Transverse colon (tissue), 4 donors: ENCODE measurements around the gene PAK6. TPM values are rescaled to one million over a fixed set of nuclear protein-coding genes. Genes with fewer than 3 reads are reported as not detected.

Source experiments
- DNase-seq: peaks from one replicate; pipeline ENCODE4 v3.0.0-alpha.2; 2019
- H3K27ac ChIP-seq, 4 donors: fragments of 200-600 bp; sonication (generic); 2 replicates each; pipeline ENCODE4 v1.5.1; 2016 to 2018; ENCODE audit warnings: inconsistent platforms in 4 of 4
- H3K27me3 ChIP-seq: fragments of 200-600 bp; sonication (generic); 2 replicates; pipeline ENCODE4 v1.5.1; 2017; ENCODE audit warnings: inconsistent platforms
- H3K36me3 ChIP-seq, 4 donors: fragments of 200-600 bp; sonication (generic); 2 replicates each; pipeline ENCODE4 v1.5.1; 2017 to 2019; ENCODE audit warnings: inconsistent platforms in 4 of 4
- H3K4me1 ChIP-seq, 4 donors: fragments of 200-600 bp; sonication (generic); 2 replicates each; pipeline ENCODE4 v1.5.1; 2017 to 2020; ENCODE audit warnings: inconsistent platforms in 4 of 4
- H3K4me3 ChIP-seq, 4 donors: fragments of 200-600 bp; sonication (generic); 1 replicate in 1 of 4; 2 replicates in 3 of 4; pipeline versions ENCODE4 v1.5.1 to v1.6.1; 2017 to 2019; ENCODE audit warnings: inconsistent platforms in 4 of 4
- H3K9me3 ChIP-seq, 2 donors: fragments of 200-600 bp; sonication (generic); 2 replicates each; pipeline ENCODE4 v1.5.1; 2017 to 2019; ENCODE audit warnings: inconsistent platforms in 2 of 2
- EP300 ChIP-seq: sonication (generic); formaldehyde crosslinking; IDR thresholded peaks from one replicate; pipeline ENCODE4 v1.6.1; 2017; ENCODE audit warnings: antibody characterized with exemption, low read depth
- POLR2A ChIP-seq: fragments of 450-650 bp; IDR thresholded peaks from one replicate; pipeline ENCODE4 v1.6.1; 2016; ENCODE audit warnings: antibody characterized with exemption, mild to moderate bottlenecking, moderate library complexity
- POLR2AphosphoS5 ChIP-seq, 3 donors: sonication (generic); formaldehyde crosslinking; IDR thresholded peaks; one replicate each; pipeline ENCODE4 v1.6.1; 2016; ENCODE audit warnings: antibody characterized with exemption in 3 of 3
- WGBS, 2 donors: methylation state at CpG; one replicate each; pipeline ENCODE4 v1.1.5; 2018; ENCODE audit warnings: low coverage in 1 of 2; 5-methylcytosine and 5-hydroxymethylcytosine counted together
- in situ Hi-C, 4 donors: fragments of 200-750 bp; cut with MboI; loops; one replicate each; pipeline versions ENCODE4 v1.15.0 to v1.15.1; 2017; ENCODE audit warnings: low sequenced_read_pairs in 3 of 4, low pct_ligation_motif_present in 1 of 4, low pct_unique_long_range_greater_than_20kb in 1 of 4
- intact Hi-C: fragments of 100-400 bp; cut with DNase I; formaldehyde crosslinking; loops from one replicate; pipeline ENCODE4 v1.15.1; 2023; ENCODE audit warnings: low total_unique reads
- total RNA-seq, 4 donors: library from RNA; depleted of rRNA; stranded (reverse); fragments of >200 nt; gene quantifications; one replicate each; pipeline ENCODE4 v1.1.0, GENCODE V29; 2016
- TF ChIP-seq, protein P1 (sequence below), 5 experiments: fragments of 200-600 bp in 3 of 5; fragments of 450-650 bp in 2 of 5; sonication (generic) in 3 of 5; IDR thresholded peaks; 1 replicate in 2 of 5; 2 replicates in 3 of 5; pipeline ENCODE4 v1.5.1; 2016 to 2017; ENCODE audit warnings: antibody characterized with exemption in 5 of 5, inconsistent platforms in 3 of 5, mild to moderate bottlenecking in 2 of 5, moderate library complexity in 1 of 5

PAK6 gene
- total RNA-seq, 4 donors from 2014 or later, result 3.0 to 7.5 (median 4.5) TPM

DNA sequence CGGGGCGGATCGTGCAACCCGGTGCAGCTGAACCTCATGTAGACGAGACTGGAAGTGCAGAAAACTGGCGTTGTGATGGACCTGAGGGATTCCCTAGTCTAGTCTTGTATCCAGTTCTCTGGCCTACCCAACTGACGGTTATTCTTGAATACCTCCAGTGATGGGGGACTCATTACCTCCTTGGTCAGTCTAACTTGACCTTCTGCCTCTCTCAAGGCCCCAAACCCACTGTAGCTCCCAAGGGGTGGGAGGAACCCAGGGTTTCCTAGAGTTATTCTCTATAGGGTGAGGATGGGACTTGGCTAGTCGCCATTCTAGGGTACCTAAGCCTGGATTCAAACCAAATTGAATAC lies 11.4 kb downstream of the PAK6 start:
- Histone ChIP-seq H3K9me3 (no peaks in the 10 kb centered on the region), H3K27me3 (peaks cover 23% of the 10 kb centered on the region), H3K36me3 (no peaks in the 10 kb centered on the region), H3K27ac (no peak overlapping the region), H3K4me3 (no peak overlapping the region), H3K4me1 (peaks cover 5 to 22% (median 13%) of the 10 kb centered on the region in 4 donors)
- TF ChIP-seq, protein P1, sequence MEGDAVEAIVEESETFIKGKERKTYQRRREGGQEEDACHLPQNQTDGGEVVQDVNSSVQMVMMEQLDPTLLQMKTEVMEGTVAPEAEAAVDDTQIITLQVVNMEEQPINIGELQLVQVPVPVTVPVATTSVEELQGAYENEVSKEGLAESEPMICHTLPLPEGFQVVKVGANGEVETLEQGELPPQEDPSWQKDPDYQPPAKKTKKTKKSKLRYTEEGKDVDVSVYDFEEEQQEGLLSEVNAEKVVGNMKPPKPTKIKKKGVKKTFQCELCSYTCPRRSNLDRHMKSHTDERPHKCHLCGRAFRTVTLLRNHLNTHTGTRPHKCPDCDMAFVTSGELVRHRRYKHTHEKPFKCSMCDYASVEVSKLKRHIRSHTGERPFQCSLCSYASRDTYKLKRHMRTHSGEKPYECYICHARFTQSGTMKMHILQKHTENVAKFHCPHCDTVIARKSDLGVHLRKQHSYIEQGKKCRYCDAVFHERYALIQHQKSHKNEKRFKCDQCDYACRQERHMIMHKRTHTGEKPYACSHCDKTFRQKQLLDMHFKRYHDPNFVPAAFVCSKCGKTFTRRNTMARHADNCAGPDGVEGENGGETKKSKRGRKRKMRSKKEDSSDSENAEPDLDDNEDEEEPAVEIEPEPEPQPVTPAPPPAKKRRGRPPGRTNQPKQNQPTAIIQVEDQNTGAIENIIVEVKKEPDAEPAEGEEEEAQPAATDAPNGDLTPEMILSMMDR (IDR thresholded peaks at IDR 0.05), result no peak
- TF ChIP-seq POLR2A (no peak), POLR2AphosphoS5 (IDR thresholded peaks at IDR 0.05) (no peak), EP300 (no peak)
- in situ Hi-C loops (loop anchor here in 1 of 4 donors (25.0 kb wide), 1 partner anchor 213 kb away; the partner anchor contains the start of gene SRP14), intact Hi-C loops (no loop called here)
- DNase-seq, result no peak
- 67 to 92% methylated on average over 1 to 8 of the region's 8 CpGs for WGBS, 2 donors

DNA sequence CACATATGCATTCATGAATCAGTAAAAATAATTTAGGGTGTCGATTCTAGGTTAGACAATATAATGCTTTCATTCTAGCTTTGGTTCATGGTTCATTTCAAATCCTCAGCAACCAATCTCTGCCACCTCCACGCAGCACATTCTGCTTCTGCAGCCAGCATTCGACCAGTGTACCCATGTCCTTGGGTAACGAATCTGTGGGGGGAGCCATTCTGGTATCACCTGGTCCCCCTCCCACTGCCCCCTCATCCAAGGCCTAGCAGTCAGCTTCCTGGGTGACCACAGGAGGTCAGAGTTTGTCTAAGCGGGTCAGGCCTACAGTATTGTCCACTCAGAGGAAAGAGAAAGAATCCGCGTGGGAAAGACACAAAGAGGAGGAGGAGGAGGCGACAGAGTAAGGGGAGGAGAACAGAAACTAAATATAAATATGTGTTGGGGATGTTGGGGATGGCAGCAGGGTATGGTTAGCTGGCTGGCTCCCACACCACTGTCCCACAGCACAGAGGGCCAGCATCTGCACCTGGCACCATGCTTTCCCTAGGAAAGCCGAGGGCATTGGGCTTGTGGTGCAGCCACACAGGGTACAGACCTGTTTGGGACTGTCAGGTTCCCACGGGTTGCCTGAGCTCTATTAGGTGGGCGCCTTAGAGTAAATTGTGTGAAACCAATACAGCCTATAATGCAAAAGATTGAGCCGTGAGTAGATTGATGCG lies 12.1 kb downstream of the PAK6 start:
- Histone ChIP-seq H3K4me1 (peaks cover 5 to 22% (median 13%) of the 10 kb centered on the region in 4 donors), H3K36me3 (no peaks in the 10 kb centered on the region), H3K27ac (no peak overlapping the region), H3K4me3 (no peak overlapping the region), H3K27me3 (peaks cover 23% of the 10 kb centered on the region), H3K9me3 (no peaks in the 10 kb centered on the region)
- intact Hi-C loops (no loop called here), in situ Hi-C loops (loop anchor here in 1 of 4 donors (25.0 kb wide), 1 partner anchor 214 kb away; the partner anchor contains the start of gene SRP14)
- DNase-seq, result no peak
- 92 to 95% methylated on average over 2 to 13 of the region's 13 CpGs for WGBS, 2 donors
- TF ChIP-seq POLR2A, result no peak

DNA sequence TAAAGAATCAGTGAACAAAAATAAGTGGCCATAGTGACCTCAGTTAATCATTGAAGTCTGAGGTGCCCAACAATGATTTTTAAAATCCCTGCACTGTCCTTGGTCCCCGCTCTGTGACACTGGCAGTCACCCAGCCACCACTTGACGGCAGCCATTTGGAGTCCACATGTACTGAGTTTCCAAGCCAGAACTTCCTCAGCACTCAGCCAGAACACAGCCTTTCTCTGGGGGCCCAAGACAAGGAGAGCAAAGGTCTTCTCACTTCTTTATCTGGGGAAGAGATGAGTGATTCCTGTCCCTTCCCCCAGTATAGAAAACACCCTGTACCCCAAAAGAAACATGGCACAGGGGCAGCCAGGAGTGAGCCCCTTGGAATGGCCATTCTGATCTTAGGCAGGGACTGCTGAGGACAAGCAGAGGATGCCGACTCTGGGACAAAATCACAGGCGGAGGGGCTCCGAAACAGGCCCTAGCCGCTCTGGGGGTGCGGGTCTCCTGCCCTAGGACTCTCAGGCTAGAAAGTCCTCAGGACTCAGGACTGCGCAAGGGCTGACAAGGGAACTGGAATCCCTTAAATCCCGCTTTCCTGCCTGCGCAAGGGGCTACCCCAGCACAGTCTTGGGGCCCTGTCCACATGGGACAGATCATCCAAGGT lies 12.8 kb downstream of the PAK6 start:
- Histone ChIP-seq H3K27ac (no peak overlapping the region), H3K27me3 (peaks cover 23% of the 10 kb centered on the region), H3K36me3 (no peaks in the 10 kb centered on the region), H3K9me3 (no peaks in the 10 kb centered on the region), H3K4me3 (no peak overlapping the region), H3K4me1 (peaks cover 5 to 22% (median 13%) of the 10 kb centered on the region in 4 donors)
- in situ Hi-C loops (loop anchor here in 1 of 4 donors (25.0 kb wide), 1 partner anchor 214 kb away; the partner anchor contains the start of gene SRP14), intact Hi-C loops (no loop called here)
- 95% methylated on average over 10 of the region's 10 CpGs; no CpG with 5 or more reads in 1 of the 2 donors for WGBS, 2 donors
- no peak for DNase-seq
- TF ChIP-seq, protein P1 (IDR thresholded peaks at IDR 0.05), result no peak
- TF ChIP-seq POLR2A (no peak), POLR2AphosphoS5 (IDR thresholded peaks at IDR 0.05) (no peak), EP300 (no peak)

DNA sequence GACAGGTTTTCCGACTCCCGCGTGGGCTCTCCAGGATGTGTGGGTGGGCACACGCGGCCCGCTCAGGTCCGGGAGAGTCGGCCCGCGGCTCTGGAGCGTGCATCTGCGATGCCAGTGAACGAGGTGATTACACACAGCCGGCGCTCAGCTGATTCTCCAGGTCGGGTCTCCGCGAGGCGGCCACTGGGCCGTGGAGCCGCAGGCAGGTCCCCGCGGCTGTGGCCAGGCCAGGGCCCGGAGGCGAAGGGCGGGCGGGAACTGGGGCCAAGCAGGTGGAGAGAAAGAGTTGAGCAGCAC lies 13.2 kb downstream of the PAK6 start:
- in situ Hi-C loops (loop anchor here in 1 of 4 donors (25.0 kb wide), 1 partner anchor 215 kb away; the partner anchor contains the start of gene SRP14), intact Hi-C loops (no loop called here)
- Histone ChIP-seq H3K4me3 (peak overlapping the region in 3 of 4 donors; percentile 47 to 69 (median 50)), H3K4me1 (peaks cover 5 to 22% (median 13%) of the 10 kb centered on the region in 4 donors), H3K27me3 (peaks cover 23% of the 10 kb centered on the region), H3K9me3 (no peaks in the 10 kb centered on the region), H3K27ac (no peak overlapping the region), H3K36me3 (no peaks in the 10 kb centered on the region)
- no peak for DNase-seq
- TF ChIP-seq POLR2AphosphoS5 (IDR thresholded peaks at IDR 0.05), result no peak
- TF ChIP-seq, protein P1 (IDR thresholded peaks at IDR 0.05), result no peak
- TF ChIP-seq EP300, result no peak
- no peak for TF ChIP-seq POLR2A
- WGBS, 2 donors, result 30% methylated on average over 15 of the region's 27 CpGs; no CpG with 5 or more reads in 1 of the 2 donors
